ENCODE results near the gene KLF15.

The KLF15 gene

DNA sequence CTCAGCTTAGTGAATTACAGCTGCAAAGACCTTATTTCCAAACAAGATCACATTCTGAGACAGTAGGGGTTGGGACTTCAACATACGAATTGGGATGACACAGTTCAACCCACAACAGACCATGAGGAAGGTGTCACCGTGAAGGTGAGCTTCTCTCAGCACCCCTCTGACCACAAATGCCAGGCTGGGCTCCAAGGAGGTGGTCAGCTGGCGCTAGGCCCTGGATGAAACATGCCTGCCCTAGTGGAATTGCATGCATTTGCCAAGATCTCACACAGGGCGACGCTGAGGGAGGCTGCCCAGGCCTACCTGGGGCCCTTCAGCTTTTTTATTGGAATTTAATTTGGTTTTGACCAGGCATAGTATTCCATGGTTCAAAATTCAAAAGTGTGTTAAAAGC lies 39.3 kb upstream of the KLF15 start:
- Histone ChIP-seq H4K20me1 (ENCODE audit: control insufficient read depth, insufficient read depth, low read depth, low read length) (no peaks in the 10 kb centered on the region), H3K4me3 (ENCODE audit: low read length) (no peak overlapping the region), H3K4me1 (ENCODE audit: control insufficient read depth, low read length) (peaks cover 7% of the 10 kb centered on the region), H3K4me2 (ENCODE audit: low read length) (no peak overlapping the region), H3K27me3 (ENCODE audit: control insufficient read depth, low read length) (peaks cover 5% of the 10 kb centered on the region), H3K27ac (ENCODE audit: low read depth, low read length) (no peak overlapping the region), H3K9me2 (replicated peaks; ENCODE audit: control insufficient read depth, low read length) (no peaks in the 10 kb centered on the region), H3F3A (ENCODE audit: control insufficient read depth, insufficient read depth) (no peaks in the 10 kb centered on the region), H3K36me3 (ENCODE audit: control insufficient read depth, low read length) (no peaks in the 10 kb centered on the region), H3K79me2 (ENCODE audit: control insufficient read depth, low read length) (no peaks in the 10 kb centered on the region), H3K9me3 (ENCODE audit: control insufficient read depth, insufficient read depth, low read length) (peaks cover 17% of the 10 kb centered on the region; the same call in 1 of the 2 replicates)
- TF ChIP-seq CTCF (IDR thresholded peaks at IDR 0.05; ENCODE audit: low read depth, low read length, poor library complexity, severe bottlenecking) (no peak), EZH2phosphoT487 (IDR thresholded peaks at IDR 0.05; ENCODE audit: borderline replicate concordance, low read length) (no peak)

DNA sequence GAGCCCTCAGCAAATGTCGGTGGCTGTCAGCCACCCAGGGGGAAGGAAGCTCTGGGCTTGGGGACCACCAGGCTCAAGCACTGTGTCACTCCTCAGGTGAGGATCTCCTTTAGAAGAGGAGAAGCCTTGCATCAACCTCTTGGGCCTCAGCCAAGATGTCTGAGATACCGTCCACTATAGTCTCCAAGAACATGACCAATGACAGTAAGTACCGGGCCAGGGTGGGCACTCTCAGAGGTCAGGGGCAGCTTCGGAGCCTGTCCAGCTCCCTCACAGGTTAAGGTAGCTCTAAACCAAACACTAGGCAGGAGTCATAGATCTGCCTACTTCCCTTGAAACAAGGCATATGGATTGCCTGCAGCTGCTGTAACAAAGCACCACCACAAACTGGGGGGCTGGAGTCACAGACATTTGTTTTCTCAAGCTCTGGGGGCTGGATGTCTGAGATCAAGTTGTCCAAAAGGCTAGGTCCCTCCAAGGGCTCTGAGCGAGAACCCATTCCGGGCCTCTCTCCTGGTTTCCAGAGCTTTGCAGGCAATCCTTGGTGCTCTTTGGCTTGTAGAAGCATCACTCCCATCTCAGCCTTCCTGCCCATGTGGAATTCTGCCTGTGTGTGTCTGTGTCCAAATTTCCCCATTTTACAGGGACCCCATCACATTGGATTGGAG lies 38.8 kb upstream of the KLF15 start:
- Histone ChIP-seq H3K4me1 (ENCODE audit: control insufficient read depth, low read length) (peaks cover 7% of the 10 kb centered on the region), H3K4me3 (ENCODE audit: low read length) (no peak overlapping the region)
- TF ChIP-seq EZH2phosphoT487 (IDR thresholded peaks at IDR 0.05; ENCODE audit: borderline replicate concordance, low read length), result no peak
- TF ChIP-seq CTCF (IDR thresholded peaks at IDR 0.05; ENCODE audit: low read depth, low read length, poor library complexity, severe bottlenecking), result no peak

DNA sequence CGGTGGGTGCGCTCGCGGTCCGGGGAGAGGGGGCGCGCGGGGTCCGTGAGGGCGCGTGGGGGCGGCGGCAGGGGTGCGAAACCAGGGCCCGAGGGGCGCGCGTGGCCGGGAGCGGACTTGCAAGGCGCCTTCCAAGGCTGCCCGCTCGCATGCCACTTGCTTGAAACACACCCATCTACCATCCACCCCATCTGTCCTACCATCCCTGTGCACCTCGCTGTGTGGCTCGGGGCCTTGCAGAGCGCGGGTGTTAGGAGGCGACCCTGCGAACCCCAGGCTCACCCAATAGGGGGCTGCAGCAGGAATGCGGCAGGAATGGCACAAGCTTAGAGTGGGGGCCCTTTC lies 37.7 kb upstream of the KLF15 start:
- Histone ChIP-seq H3K4me2 (ENCODE audit: low read length) (no peak overlapping the region), H3K79me2 (ENCODE audit: control insufficient read depth, low read length) (no peaks in the 10 kb centered on the region), H3F3A (ENCODE audit: control insufficient read depth, insufficient read depth) (no peaks in the 10 kb centered on the region), H4K20me1 (ENCODE audit: control insufficient read depth, insufficient read depth, low read depth, low read length) (no peaks in the 10 kb centered on the region), H3K4me3 (ENCODE audit: low read length) (no peak overlapping the region), H3K4me1 (ENCODE audit: control insufficient read depth, low read length) (peaks cover 13% of the 10 kb centered on the region), H3K27ac (ENCODE audit: low read depth, low read length) (no peak overlapping the region), H3K9me2 (replicated peaks; ENCODE audit: control insufficient read depth, low read length) (no peaks in the 10 kb centered on the region), H3K36me3 (ENCODE audit: control insufficient read depth, low read length) (no peaks in the 10 kb centered on the region), H3K27me3 (ENCODE audit: control insufficient read depth, low read length) (peaks cover 5% of the 10 kb centered on the region), H3K9me3 (ENCODE audit: control insufficient read depth, insufficient read depth, low read length) (peaks cover 17% of the 10 kb centered on the region; the same call in 1 of the 2 replicates)
- TF ChIP-seq EZH2phosphoT487 (IDR thresholded peaks at IDR 0.05; ENCODE audit: borderline replicate concordance, low read length) (no peak), CTCF (IDR thresholded peaks at IDR 0.05; ENCODE audit: low read depth, low read length, poor library complexity, severe bottlenecking) (no peak)

More for the DNA sequence above, 38.8 kb upstream of the KLF15 start:
- Histone ChIP-seq H3F3A (ENCODE audit: control insufficient read depth, insufficient read depth) (no peaks in the 10 kb centered on the region), H3K27me3 (ENCODE audit: control insufficient read depth, low read length) (peaks cover 5% of the 10 kb centered on the region), H4K20me1 (ENCODE audit: control insufficient read depth, insufficient read depth, low read depth, low read length) (no peaks in the 10 kb centered on the region), H3K79me2 (ENCODE audit: control insufficient read depth, low read length) (no peaks in the 10 kb centered on the region), H3K4me2 (ENCODE audit: low read length) (no peak overlapping the region), H3K9me2 (replicated peaks; ENCODE audit: control insufficient read depth, low read length) (no peaks in the 10 kb centered on the region), H3K36me3 (ENCODE audit: control insufficient read depth, low read length) (no peaks in the 10 kb centered on the region), H3K27ac (ENCODE audit: low read depth, low read length) (no peak overlapping the region), H3K9me3 (ENCODE audit: control insufficient read depth, insufficient read depth, low read length) (peaks cover 17% of the 10 kb centered on the region; the same call in 1 of the 2 replicates)
